Measurements from ENCODE around the gene ARHGEF28.

ARHGEF28 gene

GRCh38 chr5:73678322-73678740 is 52.3 kb downstream of the ARHGEF28 start:
- no peaks in the 10 kb centered on the region for H3K79me2 ChIP-seq (ENCODE audit: low read length)
- H4K20me1 ChIP-seq (ENCODE audit: insufficient read depth, low read length) = no peaks in the 10 kb centered on the region
- DNase-seq = no peak
- H3K4me1 ChIP-seq (ENCODE audit: low read length) = peaks cover 4% of the 10 kb centered on the region
- H3K9me3 ChIP-seq (replicated peaks; ENCODE audit: insufficient read depth, low read length) = no peaks in the 10 kb centered on the region
- H2AFZ ChIP-seq (ENCODE audit: low read length) = no peak overlapping the region
- no peaks in the 10 kb centered on the region for H3K9me2 ChIP-seq (replicated peaks; ENCODE audit: insufficient read depth, low read length)
- no peak for TF ChIP-seq EZH2 (optimal IDR thresholded peaks at IDR 0.05; ENCODE audit: low read depth, low read length)
- TF ChIP-seq CTCF (IDR thresholded peaks at IDR 0.05; ENCODE audit: low read length) = no peak
- no peak for TF ChIP-seq EZH2phosphoT487 (IDR thresholded peaks at IDR 0.05; ENCODE audit: low read length)
- no peaks in the 10 kb centered on the region for H3K27me3 ChIP-seq (replicated peaks; ENCODE audit: insufficient read depth, low read length)
- no peak overlapping the region for H3K9ac ChIP-seq (ENCODE audit: low read length)
- H3K27ac ChIP-seq (ENCODE audit: low read length) = no peak overlapping the region
- H3K36me3 ChIP-seq (replicated peaks; ENCODE audit: insufficient read depth, low read length) = no peaks in the 10 kb centered on the region
- H3K4me2 ChIP-seq (ENCODE audit: low read depth, low read length) = no peak overlapping the region
- no peaks in the 10 kb centered on the region for H3F3A ChIP-seq (ENCODE audit: insufficient read depth, low read length)
- no peak overlapping the region for H3K4me3 ChIP-seq (ENCODE audit: low read length)

DNA sequence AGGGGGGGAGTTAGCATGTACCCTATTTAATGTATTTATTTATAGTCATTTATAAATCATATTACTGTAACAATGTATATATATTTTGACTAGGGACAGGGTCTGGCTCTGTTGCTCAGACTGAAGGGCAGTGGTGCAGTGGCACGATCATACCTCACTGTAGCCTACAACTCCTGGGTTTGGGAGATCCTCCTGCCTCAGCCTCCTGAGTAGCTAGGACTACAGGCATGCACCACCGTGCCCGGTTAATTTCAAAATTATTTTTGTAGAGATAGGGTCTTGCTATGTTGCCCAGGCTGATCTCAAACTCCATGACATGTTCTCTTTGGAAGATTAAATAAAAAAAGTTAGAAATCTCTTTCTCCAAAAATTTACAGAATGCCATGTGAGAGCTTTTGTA is 52.8 kb downstream of the ARHGEF28 start:
- Histone ChIP-seq H4K20me1 (ENCODE audit: insufficient read depth, low read length) (no peaks in the 10 kb centered on the region), H3F3A (ENCODE audit: insufficient read depth, low read length) (no peaks in the 10 kb centered on the region), H3K27ac (ENCODE audit: low read length) (no peak overlapping the region), H3K9me3 (replicated peaks; ENCODE audit: insufficient read depth, low read length) (no peaks in the 10 kb centered on the region), H2AFZ (ENCODE audit: low read length) (no peak overlapping the region), H3K4me2 (ENCODE audit: low read depth, low read length) (no peak overlapping the region), H3K79me2 (ENCODE audit: low read length) (no peaks in the 10 kb centered on the region), H3K27me3 (replicated peaks; ENCODE audit: insufficient read depth, low read length) (no peaks in the 10 kb centered on the region), H3K4me3 (ENCODE audit: low read length) (no peak overlapping the region), H3K9ac (ENCODE audit: low read length) (no peak overlapping the region), H3K9me2 (replicated peaks; ENCODE audit: insufficient read depth, low read length) (no peaks in the 10 kb centered on the region), H3K4me1 (ENCODE audit: low read length) (peaks cover 3% of the 10 kb centered on the region; the same call in 1 of the 2 replicates), H3K36me3 (replicated peaks; ENCODE audit: insufficient read depth, low read length) (no peaks in the 10 kb centered on the region)
- DNase-seq = no peak
- TF ChIP-seq CTCF (IDR thresholded peaks at IDR 0.05; ENCODE audit: low read length) (no peak), EZH2 (optimal IDR thresholded peaks at IDR 0.05; ENCODE audit: low read depth, low read length) (no peak), EZH2phosphoT487 (IDR thresholded peaks at IDR 0.05; ENCODE audit: low read length) (no peak)

- no peaks in the 10 kb centered on the region for H3K4me1 ChIP-seq (ENCODE audit: low read length)
- H3K27ac ChIP-seq (ENCODE audit: low read length) = no peak overlapping the region
- H3K9me3 ChIP-seq (replicated peaks; ENCODE audit: insufficient read depth, low read length) = no peaks in the 10 kb centered on the region
- H3K27me3 ChIP-seq (replicated peaks; ENCODE audit: insufficient read depth, low read length) = no peaks in the 10 kb centered on the region
- no peak overlapping the region for H3K9ac ChIP-seq (ENCODE audit: low read length)
- H4K20me1 ChIP-seq (ENCODE audit: insufficient read depth, low read length) = no peaks in the 10 kb centered on the region
- H3K4me2 ChIP-seq (ENCODE audit: low read depth, low read length) = no peak overlapping the region
- H3K79me2 ChIP-seq (ENCODE audit: low read length) = no peaks in the 10 kb centered on the region
- TF ChIP-seq EZH2 (optimal IDR thresholded peaks at IDR 0.05; ENCODE audit: low read depth, low read length) = no peak
- no peak for TF ChIP-seq CTCF (IDR thresholded peaks at IDR 0.05; ENCODE audit: low read length)
- no peak for TF ChIP-seq EZH2phosphoT487 (IDR thresholded peaks at IDR 0.05; ENCODE audit: low read length)
- no peak overlapping the region for H3K4me3 ChIP-seq (ENCODE audit: low read length)
- no peaks in the 10 kb centered on the region for H3K9me2 ChIP-seq (replicated peaks; ENCODE audit: insufficient read depth, low read length)
- H3K36me3 ChIP-seq (replicated peaks; ENCODE audit: insufficient read depth, low read length) = no peaks in the 10 kb centered on the region
- DNase-seq = no peak
- no peak overlapping the region for H2AFZ ChIP-seq (ENCODE audit: low read length)
- no peaks in the 10 kb centered on the region for H3F3A ChIP-seq (ENCODE audit: insufficient read depth, low read length)
Measured at GRCh38 chr5:73682176-73682575, 56.2 kb downstream of the ARHGEF28 start.
